Liver (tissue), 3 donors: Measurements from ENCODE around the gene HEXIM1.

Experiments
- EGR1 ChIP-seq, 2 donors: IDR thresholded peaks; 2 replicates each; pipeline ENCODE4 v1.6.1; 2016 to 2018; ENCODE audit warnings: antibody characterized with exemption in 2 of 2, low read depth in 2 of 2
- GABPA ChIP-seq, 2 donors: IDR thresholded peaks in 1 of 2; conservative IDR thresholded peaks in 1 of 2; 2 replicates each; pipeline ENCODE4 v1.6.1; 2016; ENCODE audit warnings: antibody characterized with exemption in 2 of 2, mild to moderate bottlenecking in 1 of 2, moderate library complexity in 1 of 2
- JUND ChIP-seq, 2 donors: IDR thresholded peaks; 2 replicates each; pipeline ENCODE4 v1.6.1; 2016; ENCODE audit warnings: antibody characterized with exemption in 2 of 2
- RAD21 ChIP-seq, 2 donors: IDR thresholded peaks; 2 replicates each; pipeline ENCODE4 v1.6.1; 2016; ENCODE audit warnings: antibody characterized with exemption in 2 of 2, mild to moderate bottlenecking in 2 of 2
- SP1 ChIP-seq: IDR thresholded peaks from 2 replicates; pipeline ENCODE4 v1.6.1; 2018; ENCODE audit warnings: antibody characterized with exemption, mild to moderate bottlenecking
- TAF1 ChIP-seq: conservative IDR thresholded peaks from 2 replicates; pipeline ENCODE4 v1.6.1; 2016; ENCODE audit warnings: antibody characterized with exemption, mild to moderate bottlenecking
- YY1 ChIP-seq: IDR thresholded peaks from 2 replicates; pipeline ENCODE4 v1.6.1; 2016; ENCODE audit warnings: antibody characterized with exemption, mild to moderate bottlenecking
- TF ChIP-seq, protein P1 (sequence below): fragments of 150-350 bp; IDR thresholded peaks from 2 replicates; pipeline ENCODE4 v1.5.1; 2017; ENCODE audit warnings: improper control_type of control experiment, low read depth, low read length; ENCODE audit not compliant: missing input control
- TF ChIP-seq, protein P2 (sequence below): IDR thresholded peaks from 2 replicates; pipeline ENCODE4 v1.6.1; 2016; ENCODE audit warnings: antibody characterized with exemption
- TF ChIP-seq, protein P3 (sequence below): IDR thresholded peaks from 2 replicates; pipeline ENCODE4 v1.6.1; 2016; ENCODE audit warnings: antibody characterized with exemption
- TF ChIP-seq, protein P4 (sequence below): IDR thresholded peaks from 2 replicates; pipeline ENCODE4 v1.6.1; 2016; ENCODE audit warnings: antibody characterized with exemption, mild to moderate bottlenecking
- donor health status: healthy.
- donor health status: healthy.

DNA sequence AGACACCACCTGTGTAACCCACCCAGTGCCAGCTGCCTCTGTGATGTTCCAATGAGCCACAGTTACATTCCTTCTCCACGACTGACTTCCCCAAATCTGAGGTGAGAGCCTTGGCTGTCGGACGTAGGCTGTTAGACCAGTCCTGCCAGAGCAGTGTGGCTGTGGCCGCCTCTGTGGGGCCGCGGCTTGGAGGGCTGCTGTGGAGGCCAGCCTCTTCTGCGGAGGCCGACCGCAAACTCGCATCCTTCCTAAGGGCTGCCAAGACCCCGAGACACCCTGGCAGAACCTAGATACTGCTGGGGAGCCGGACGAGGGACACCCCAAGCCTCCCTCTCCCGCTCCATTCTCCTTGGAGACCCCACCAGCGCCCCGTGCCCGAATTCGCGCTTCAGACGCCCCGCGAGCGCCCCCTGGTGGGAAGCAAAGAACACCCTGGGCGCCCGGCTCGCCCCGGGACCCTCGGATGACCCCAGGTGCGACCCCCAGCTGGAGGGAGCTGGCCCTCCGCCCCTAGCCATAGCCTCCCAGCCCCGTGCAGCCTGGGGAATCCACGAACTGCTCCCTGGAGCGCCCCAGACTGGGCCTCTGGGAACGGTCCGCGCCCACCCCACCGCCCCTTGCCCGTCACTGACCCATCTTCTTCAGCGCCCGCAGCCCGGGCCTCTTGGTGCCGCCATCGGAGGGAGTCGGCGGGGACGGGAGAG lies 16.5 kb upstream of the HEXIM1 start:
- TF ChIP-seq, protein P1, sequence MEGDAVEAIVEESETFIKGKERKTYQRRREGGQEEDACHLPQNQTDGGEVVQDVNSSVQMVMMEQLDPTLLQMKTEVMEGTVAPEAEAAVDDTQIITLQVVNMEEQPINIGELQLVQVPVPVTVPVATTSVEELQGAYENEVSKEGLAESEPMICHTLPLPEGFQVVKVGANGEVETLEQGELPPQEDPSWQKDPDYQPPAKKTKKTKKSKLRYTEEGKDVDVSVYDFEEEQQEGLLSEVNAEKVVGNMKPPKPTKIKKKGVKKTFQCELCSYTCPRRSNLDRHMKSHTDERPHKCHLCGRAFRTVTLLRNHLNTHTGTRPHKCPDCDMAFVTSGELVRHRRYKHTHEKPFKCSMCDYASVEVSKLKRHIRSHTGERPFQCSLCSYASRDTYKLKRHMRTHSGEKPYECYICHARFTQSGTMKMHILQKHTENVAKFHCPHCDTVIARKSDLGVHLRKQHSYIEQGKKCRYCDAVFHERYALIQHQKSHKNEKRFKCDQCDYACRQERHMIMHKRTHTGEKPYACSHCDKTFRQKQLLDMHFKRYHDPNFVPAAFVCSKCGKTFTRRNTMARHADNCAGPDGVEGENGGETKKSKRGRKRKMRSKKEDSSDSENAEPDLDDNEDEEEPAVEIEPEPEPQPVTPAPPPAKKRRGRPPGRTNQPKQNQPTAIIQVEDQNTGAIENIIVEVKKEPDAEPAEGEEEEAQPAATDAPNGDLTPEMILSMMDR = peak; percentile 49
- TF ChIP-seq, protein P2, sequence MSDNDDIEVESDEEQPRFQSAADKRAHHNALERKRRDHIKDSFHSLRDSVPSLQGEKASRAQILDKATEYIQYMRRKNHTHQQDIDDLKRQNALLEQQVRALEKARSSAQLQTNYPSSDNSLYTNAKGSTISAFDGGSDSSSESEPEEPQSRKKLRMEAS = no peak
- TF ChIP-seq, protein P3, sequence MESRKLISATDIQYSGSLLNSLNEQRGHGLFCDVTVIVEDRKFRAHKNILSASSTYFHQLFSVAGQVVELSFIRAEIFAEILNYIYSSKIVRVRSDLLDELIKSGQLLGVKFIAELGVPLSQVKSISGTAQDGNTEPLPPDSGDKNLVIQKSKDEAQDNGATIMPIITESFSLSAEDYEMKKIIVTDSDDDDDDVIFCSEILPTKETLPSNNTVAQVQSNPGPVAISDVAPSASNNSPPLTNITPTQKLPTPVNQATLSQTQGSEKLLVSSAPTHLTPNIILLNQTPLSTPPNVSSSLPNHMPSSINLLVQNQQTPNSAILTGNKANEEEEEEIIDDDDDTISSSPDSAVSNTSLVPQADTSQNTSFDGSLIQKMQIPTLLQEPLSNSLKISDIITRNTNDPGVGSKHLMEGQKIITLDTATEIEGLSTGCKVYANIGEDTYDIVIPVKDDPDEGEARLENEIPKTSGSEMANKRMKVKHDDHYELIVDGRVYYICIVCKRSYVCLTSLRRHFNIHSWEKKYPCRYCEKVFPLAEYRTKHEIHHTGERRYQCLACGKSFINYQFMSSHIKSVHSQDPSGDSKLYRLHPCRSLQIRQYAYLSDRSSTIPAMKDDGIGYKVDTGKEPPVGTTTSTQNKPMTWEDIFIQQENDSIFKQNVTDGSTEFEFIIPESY = no peak
- TF ChIP-seq, protein P4, sequence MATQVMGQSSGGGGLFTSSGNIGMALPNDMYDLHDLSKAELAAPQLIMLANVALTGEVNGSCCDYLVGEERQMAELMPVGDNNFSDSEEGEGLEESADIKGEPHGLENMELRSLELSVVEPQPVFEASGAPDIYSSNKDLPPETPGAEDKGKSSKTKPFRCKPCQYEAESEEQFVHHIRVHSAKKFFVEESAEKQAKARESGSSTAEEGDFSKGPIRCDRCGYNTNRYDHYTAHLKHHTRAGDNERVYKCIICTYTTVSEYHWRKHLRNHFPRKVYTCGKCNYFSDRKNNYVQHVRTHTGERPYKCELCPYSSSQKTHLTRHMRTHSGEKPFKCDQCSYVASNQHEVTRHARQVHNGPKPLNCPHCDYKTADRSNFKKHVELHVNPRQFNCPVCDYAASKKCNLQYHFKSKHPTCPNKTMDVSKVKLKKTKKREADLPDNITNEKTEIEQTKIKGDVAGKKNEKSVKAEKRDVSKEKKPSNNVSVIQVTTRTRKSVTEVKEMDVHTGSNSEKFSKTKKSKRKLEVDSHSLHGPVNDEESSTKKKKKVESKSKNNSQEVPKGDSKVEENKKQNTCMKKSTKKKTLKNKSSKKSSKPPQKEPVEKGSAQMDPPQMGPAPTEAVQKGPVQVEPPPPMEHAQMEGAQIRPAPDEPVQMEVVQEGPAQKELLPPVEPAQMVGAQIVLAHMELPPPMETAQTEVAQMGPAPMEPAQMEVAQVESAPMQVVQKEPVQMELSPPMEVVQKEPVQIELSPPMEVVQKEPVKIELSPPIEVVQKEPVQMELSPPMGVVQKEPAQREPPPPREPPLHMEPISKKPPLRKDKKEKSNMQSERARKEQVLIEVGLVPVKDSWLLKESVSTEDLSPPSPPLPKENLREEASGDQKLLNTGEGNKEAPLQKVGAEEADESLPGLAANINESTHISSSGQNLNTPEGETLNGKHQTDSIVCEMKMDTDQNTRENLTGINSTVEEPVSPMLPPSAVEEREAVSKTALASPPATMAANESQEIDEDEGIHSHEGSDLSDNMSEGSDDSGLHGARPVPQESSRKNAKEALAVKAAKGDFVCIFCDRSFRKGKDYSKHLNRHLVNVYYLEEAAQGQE = no peak
- no peak for TF ChIP-seq TAF1
- no peak for TF ChIP-seq GABPA (IDR thresholded peaks at IDR 0.05 in 1 of 2, conservative IDR thresholded peaks at IDR 0.05 in 1 of 2)
- no peak for TF ChIP-seq JUND (IDR thresholded peaks at IDR 0.05)
- no peak for TF ChIP-seq YY1
- peak in 1 of 2 donors; percentile 53 for TF ChIP-seq RAD21 (IDR thresholded peaks at IDR 0.05)
- no peak for TF ChIP-seq SP1
- TF ChIP-seq EGR1 (IDR thresholded peaks at IDR 0.05; ENCODE audit: low read depth in 2 of 2) = no peak
